ENCODE results near the gene NCR3LG1.

NCR3LG1 gene

GRCh38 chr11:17369094-17369493 lies 17.5 kb downstream of the NCR3LG1 start:
- no peak for DNase-seq (ENCODE audit: insufficient read length, low spot score)
- no peak for FAIRE-seq
- no peak for TF ChIP-seq TAF1 (IDR thresholded peaks at IDR 0.05; ENCODE audit: low read depth, low read length)
- TF ChIP-seq POU2F2 (IDR thresholded peaks at IDR 0.05; ENCODE audit: low read depth, low read length): no peak
- TF ChIP-seq SPI1 (IDR thresholded peaks at IDR 0.05; ENCODE audit: low read depth, low read length): no peak
- no peak for TF ChIP-seq PAX5 (IDR thresholded peaks at IDR 0.05; ENCODE audit: insufficient read depth, low read length, severe bottlenecking)
- TF ChIP-seq POLR2A (IDR thresholded peaks at IDR 0.05; ENCODE audit: low read depth, low read length): no peak
- TF ChIP-seq POLR2AphosphoS5 (IDR thresholded peaks at IDR 0.05; ENCODE audit: low read depth, low read length): no peak

- TF ChIP-seq POLR2A (IDR thresholded peaks at IDR 0.05; ENCODE audit: low read depth, low read length) (no peak), TAF1 (IDR thresholded peaks at IDR 0.05; ENCODE audit: low read depth, low read length) (no peak), PAX5 (IDR thresholded peaks at IDR 0.05; ENCODE audit: insufficient read depth, low read length, severe bottlenecking) (no peak), POU2F2 (IDR thresholded peaks at IDR 0.05; ENCODE audit: low read depth, low read length) (no peak), POLR2AphosphoS5 (IDR thresholded peaks at IDR 0.05; ENCODE audit: low read depth, low read length) (no peak), SPI1 (IDR thresholded peaks at IDR 0.05; ENCODE audit: low read depth, low read length) (no peak)
- FAIRE-seq (no peak), DNase-seq (ENCODE audit: insufficient read length, low spot score) (no peak)
These were observed 18.2 kb downstream of the NCR3LG1 start for GRCh38 chr11:17369684-17370243.

- TF ChIP-seq PAX5 (IDR thresholded peaks at IDR 0.05; ENCODE audit: insufficient read depth, low read length, severe bottlenecking) (no peak), POLR2AphosphoS5 (IDR thresholded peaks at IDR 0.05; ENCODE audit: low read depth, low read length) (no peak), TAF1 (IDR thresholded peaks at IDR 0.05; ENCODE audit: low read depth, low read length) (no peak), POLR2A (IDR thresholded peaks at IDR 0.05; ENCODE audit: low read depth, low read length) (no peak), SPI1 (IDR thresholded peaks at IDR 0.05; ENCODE audit: low read depth, low read length) (no peak), POU2F2 (IDR thresholded peaks at IDR 0.05; ENCODE audit: low read depth, low read length) (no peak)
- DNase-seq (ENCODE audit: insufficient read length, low spot score): no peak
- no peak for FAIRE-seq
These were observed 20.0 kb downstream of the NCR3LG1 start for GRCh38 chr11:17371614-17372013.

- no peak for TF ChIP-seq POU2F2 (IDR thresholded peaks at IDR 0.05; ENCODE audit: low read depth, low read length)
- no peak for TF ChIP-seq POLR2AphosphoS5 (IDR thresholded peaks at IDR 0.05; ENCODE audit: low read depth, low read length)
- no peak for TF ChIP-seq POLR2A (IDR thresholded peaks at IDR 0.05; ENCODE audit: low read depth, low read length)
- TF ChIP-seq SPI1 (IDR thresholded peaks at IDR 0.05; ENCODE audit: low read depth, low read length): no peak
- no peak for TF ChIP-seq TAF1 (IDR thresholded peaks at IDR 0.05; ENCODE audit: low read depth, low read length)
- DNase-seq (ENCODE audit: insufficient read length, low spot score) (no peak), FAIRE-seq (no peak)
These were observed 23.9 kb downstream of the NCR3LG1 start for GRCh38 chr11:17375547-17375946.

- TF ChIP-seq TAF1 (IDR thresholded peaks at IDR 0.05; ENCODE audit: low read depth, low read length): no peak
- no peak for TF ChIP-seq POLR2A (IDR thresholded peaks at IDR 0.05; ENCODE audit: low read depth, low read length)
- no peak for TF ChIP-seq SPI1 (IDR thresholded peaks at IDR 0.05; ENCODE audit: low read depth, low read length)
- TF ChIP-seq POU2F2 (IDR thresholded peaks at IDR 0.05; ENCODE audit: low read depth, low read length): no peak
- no peak for TF ChIP-seq PAX5 (IDR thresholded peaks at IDR 0.05; ENCODE audit: insufficient read depth, low read length, severe bottlenecking)
- TF ChIP-seq POLR2AphosphoS5 (IDR thresholded peaks at IDR 0.05; ENCODE audit: low read depth, low read length): no peak
- no peak for DNase-seq (ENCODE audit: insufficient read length, low spot score)
- FAIRE-seq: no peak
These were observed 24.9 kb downstream of the NCR3LG1 start for GRCh38 chr11:17376493-17376892.

DNA sequence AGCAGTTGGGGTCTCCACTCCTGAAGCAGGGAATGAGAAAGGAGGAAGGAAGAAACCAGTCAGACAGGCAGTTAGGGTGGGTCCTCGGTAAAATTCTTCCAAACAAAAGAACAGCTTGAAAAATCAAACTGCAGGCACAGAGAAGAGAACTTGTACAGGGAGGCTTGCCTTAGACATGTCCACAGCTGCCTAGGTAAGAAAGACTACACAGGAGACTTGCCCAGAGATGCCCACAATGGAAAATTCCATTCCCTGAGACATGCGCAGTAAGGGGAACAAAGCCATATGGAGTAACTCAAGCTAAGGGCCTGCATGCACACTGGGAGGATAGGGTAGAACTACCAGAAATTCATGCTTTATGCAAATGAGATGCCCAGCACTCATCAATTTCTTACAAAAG lies 27.1 kb downstream of the NCR3LG1 start:
- DNase-seq (ENCODE audit: insufficient read length, low spot score) (no peak), FAIRE-seq (no peak)
- TF ChIP-seq POLR2AphosphoS5 (IDR thresholded peaks at IDR 0.05; ENCODE audit: low read depth, low read length) (no peak), TAF1 (IDR thresholded peaks at IDR 0.05; ENCODE audit: low read depth, low read length) (no peak), SPI1 (IDR thresholded peaks at IDR 0.05; ENCODE audit: low read depth, low read length) (no peak), PAX5 (IDR thresholded peaks at IDR 0.05; ENCODE audit: insufficient read depth, low read length, severe bottlenecking) (no peak), POLR2A (IDR thresholded peaks at IDR 0.05; ENCODE audit: low read depth, low read length) (no peak), POU2F2 (IDR thresholded peaks at IDR 0.05; ENCODE audit: low read depth, low read length) (no peak)

DNA sequence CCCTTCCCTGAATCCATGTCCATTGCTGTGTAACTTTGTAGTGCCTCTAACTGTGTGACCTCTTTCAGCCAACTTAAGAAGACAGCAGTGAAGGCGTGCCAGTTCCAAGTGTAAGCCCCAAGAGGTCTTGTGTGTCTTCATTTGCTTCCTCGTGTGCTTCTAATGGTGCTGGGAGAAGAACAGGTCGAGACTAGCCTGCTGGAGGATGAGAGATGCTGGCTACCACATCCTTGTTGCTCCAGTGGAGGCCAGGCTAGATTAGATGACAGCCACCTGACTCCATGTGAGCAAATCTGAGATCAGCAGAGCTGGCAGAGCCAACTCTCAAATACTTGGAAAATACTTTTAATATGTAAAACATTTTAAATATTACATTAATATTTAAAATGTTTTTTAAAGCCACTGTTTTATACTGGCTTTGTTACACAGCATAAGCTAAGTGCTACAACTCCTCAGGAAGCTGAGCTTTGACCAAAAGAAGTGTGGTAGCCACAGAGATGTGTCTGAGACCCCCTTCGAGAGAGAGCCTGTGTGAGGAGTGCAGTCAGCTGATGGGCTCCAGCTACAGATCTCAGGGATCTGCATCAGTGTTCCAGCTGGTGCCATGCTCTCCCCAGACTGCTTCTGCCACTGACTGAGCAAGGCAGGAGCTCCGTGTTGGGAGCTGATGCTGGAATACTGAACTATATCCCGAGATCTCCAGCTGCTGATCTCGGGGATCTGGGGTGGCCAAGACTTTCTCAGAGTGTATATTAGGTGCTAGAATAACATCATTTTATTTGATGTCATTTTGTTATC lies 28.0 kb downstream of the NCR3LG1 start:
- DNase-seq (ENCODE audit: insufficient read length, low spot score): no peak
- no peak for FAIRE-seq
- TF ChIP-seq POU2F2 (IDR thresholded peaks at IDR 0.05; ENCODE audit: low read depth, low read length): no peak
- TF ChIP-seq PAX5 (IDR thresholded peaks at IDR 0.05; ENCODE audit: insufficient read depth, low read length, severe bottlenecking): no peak
- no peak for TF ChIP-seq POLR2A (IDR thresholded peaks at IDR 0.05; ENCODE audit: low read depth, low read length)
- no peak for TF ChIP-seq SPI1 (IDR thresholded peaks at IDR 0.05; ENCODE audit: low read depth, low read length)
- no peak for TF ChIP-seq TAF1 (IDR thresholded peaks at IDR 0.05; ENCODE audit: low read depth, low read length)
- TF ChIP-seq POLR2AphosphoS5 (IDR thresholded peaks at IDR 0.05; ENCODE audit: low read depth, low read length): no peak

DNA sequence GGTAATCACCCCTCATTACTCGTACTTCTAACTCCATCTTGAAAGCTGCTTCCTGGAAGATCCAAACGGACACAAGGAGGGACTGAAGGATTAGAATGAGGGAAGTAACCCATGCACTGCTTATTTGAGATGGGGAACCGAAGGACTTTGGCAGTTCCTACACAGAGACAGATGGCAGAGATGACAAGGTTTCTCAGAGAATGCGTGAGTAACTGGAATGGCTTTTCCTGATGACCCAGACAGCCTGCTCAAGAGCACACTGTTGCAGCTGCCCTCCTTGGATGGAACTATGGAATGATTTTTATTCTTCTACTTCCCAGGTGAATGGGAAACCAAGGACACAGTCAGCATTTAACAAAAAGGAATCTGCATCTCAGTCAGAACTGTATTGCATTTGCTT lies 29.6 kb downstream of the NCR3LG1 start:
- FAIRE-seq (no peak), DNase-seq (ENCODE audit: insufficient read length, low spot score) (no peak)
- TF ChIP-seq TAF1 (IDR thresholded peaks at IDR 0.05; ENCODE audit: low read depth, low read length): no peak
- TF ChIP-seq PAX5 (IDR thresholded peaks at IDR 0.05; ENCODE audit: insufficient read depth, low read length, severe bottlenecking): no peak

- no peak for TF ChIP-seq POLR2A (IDR thresholded peaks at IDR 0.05; ENCODE audit: low read depth, low read length)
- no peak for TF ChIP-seq SPI1 (IDR thresholded peaks at IDR 0.05; ENCODE audit: low read depth, low read length)
- no peak for TF ChIP-seq POLR2AphosphoS5 (IDR thresholded peaks at IDR 0.05; ENCODE audit: low read depth, low read length)
- no peak for TF ChIP-seq POU2F2 (IDR thresholded peaks at IDR 0.05; ENCODE audit: low read depth, low read length)
- no peak for TF ChIP-seq TAF1 (IDR thresholded peaks at IDR 0.05; ENCODE audit: low read depth, low read length)
- no peak for TF ChIP-seq PAX5 (IDR thresholded peaks at IDR 0.05; ENCODE audit: insufficient read depth, low read length, severe bottlenecking)
- FAIRE-seq: no peak
- DNase-seq (ENCODE audit: insufficient read length, low spot score): no peak
These were observed 30.6 kb downstream of the NCR3LG1 start for GRCh38 chr11:17382046-17382728.

All from GM12891 (cell line).